ENCODE data around the gene FBP2. TPM values are rescaled to one million over a fixed set of nuclear protein-coding genes. Genes with fewer than 3 reads are reported as not detected.
"Not testable (repeated sequence)": the region's sequence is repeated elsewhere in the genome, so short reads cannot be mapped to it uniquely, and the experiment has no call there.

Gene FBP2
- total RNA-seq, 2 donors from 2014 or later: 2.0 TPM; not detected in 1

- Histone ChIP-seq H3K4me1 (replicated peaks) (no peaks in the 10 kb centered on the region), H3K4me3 (no peak overlapping the region), H3K27me3 (replicated peaks; ENCODE audit: insufficient read depth) (no peaks in the 10 kb centered on the region), H3K36me3 (no peaks in the 10 kb centered on the region), H3K27ac (no peak overlapping the region), H3K9me3 (no peaks in the 10 kb centered on the region)
- DNase-seq (ENCODE audit: low spot score): no peak
- TF ChIP-seq CTCF (IDR thresholded peaks at IDR 0.05) (no peak), POLR2A (IDR thresholded peaks at IDR 0.05) (no peak), POLR2AphosphoS5 (IDR thresholded peaks at IDR 0.05) (no peak)
- intact Hi-C loops (cut with DNase I): no loop called here
- 96% methylated on average over 29 of the region's 29 CpGs for WGBS
These were observed 40.3 kb downstream of the FBP2 start for GRCh38 chr9:94553029-94553938.

- H3K4me1 ChIP-seq (replicated peaks): no peaks in the 10 kb centered on the region
- DNase-seq (ENCODE audit: low spot score): no peak
- H3K36me3 ChIP-seq: no peaks in the 10 kb centered on the region
- 50% methylated on average over 1 of the region's 1 CpG for WGBS
- H3K9me3 ChIP-seq: no peaks in the 10 kb centered on the region
- TF ChIP-seq POLR2A (IDR thresholded peaks at IDR 0.05) (no peak), CTCF (IDR thresholded peaks at IDR 0.05) (no peak), POLR2AphosphoS5 (IDR thresholded peaks at IDR 0.05) (no peak)
- no peaks in the 10 kb centered on the region for H3K27me3 ChIP-seq (replicated peaks; ENCODE audit: insufficient read depth)
- H3K4me3 ChIP-seq: no peak overlapping the region
- H3K27ac ChIP-seq: no peak overlapping the region
- intact Hi-C loops (cut with DNase I): no loop called here
These were observed 47.7 kb downstream of the FBP2 start for GRCh38 chr9:94545940-94546339.

DNA sequence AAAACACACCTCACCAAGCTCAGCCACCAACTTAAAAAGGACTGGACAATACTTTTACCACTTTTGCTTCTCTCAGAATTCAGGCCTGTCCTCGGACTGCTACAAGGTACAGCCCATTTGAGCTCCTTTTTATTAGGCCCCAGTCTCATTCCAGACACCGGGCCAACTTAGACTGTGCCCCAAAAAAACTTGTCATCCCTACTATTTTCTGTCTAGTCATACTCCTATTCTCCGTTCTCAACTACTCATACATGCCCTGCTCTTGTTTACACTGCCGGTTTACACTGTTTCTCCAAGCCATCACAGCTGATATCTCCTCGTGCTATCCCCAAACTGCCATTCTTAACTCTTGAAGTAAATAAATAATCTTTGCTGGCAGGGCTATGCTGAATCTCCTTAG lies 49.3 kb downstream of the FBP2 start:
- not testable (repeated sequence) for H3K27ac ChIP-seq, H3K36me3 ChIP-seq
- WGBS: 57% methylated on average over 4 of the region's 5 CpGs

DNA sequence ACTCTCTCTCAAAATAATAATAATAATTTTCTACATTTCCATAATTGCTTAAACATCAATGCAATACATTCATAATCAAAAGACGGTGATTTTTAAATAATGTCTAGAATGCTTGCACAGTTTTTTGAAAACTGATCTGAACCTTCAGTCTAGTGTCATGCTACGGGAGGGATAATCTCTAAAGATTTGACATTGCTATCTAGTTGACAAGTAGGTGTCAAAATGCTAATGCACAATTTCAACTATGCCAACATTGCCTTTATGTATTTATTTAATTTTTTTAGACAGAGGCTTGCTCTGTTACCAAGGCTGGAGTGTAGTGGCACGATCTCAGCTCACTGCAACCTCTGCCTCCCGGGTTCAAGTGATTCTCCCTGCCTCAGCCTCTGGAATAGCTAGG lies 54.7 kb downstream of the FBP2 start:
- Histone ChIP-seq H3K27me3 (replicated peaks; ENCODE audit: insufficient read depth) (no peaks in the 10 kb centered on the region), H3K9me3 (no peaks in the 10 kb centered on the region)
- WGBS: 92% methylated on average over 4 of the region's 4 CpGs

More for the DNA sequence above, 49.3 kb downstream of the FBP2 start:
- H3K4me3 ChIP-seq; intact Hi-C loops (cut with DNase I); H3K4me1 ChIP-seq (replicated peaks); H3K9me3 ChIP-seq; DNase-seq (ENCODE audit: low spot score); H3K27me3 ChIP-seq (replicated peaks; ENCODE audit: insufficient read depth): not testable (repeated sequence)

GRCh38 chr9:94534901-94535300 lies 58.7 kb downstream of the FBP2 start:
- WGBS: 79% methylated on average over 4 of the region's 4 CpGs
- Histone ChIP-seq H3K9me3 (no peaks in the 10 kb centered on the region), H3K27ac (no peak overlapping the region), H3K4me1 (replicated peaks) (no peaks in the 10 kb centered on the region), H3K36me3 (no peaks in the 10 kb centered on the region), H3K27me3 (replicated peaks; ENCODE audit: insufficient read depth) (no peaks in the 10 kb centered on the region), H3K4me3 (no peak overlapping the region)
- DNase-seq (ENCODE audit: low spot score): no peak
- intact Hi-C loops (cut with DNase I): no loop called here
- TF ChIP-seq CTCF (IDR thresholded peaks at IDR 0.05) (no peak), POLR2A (IDR thresholded peaks at IDR 0.05) (no peak)

More for the DNA sequence above, 54.7 kb downstream of the FBP2 start:
- intact Hi-C loops (cut with DNase I): no loop called here
- DNase-seq (ENCODE audit: low spot score): no peak
- no peaks in the 10 kb centered on the region for H3K4me1 ChIP-seq (replicated peaks)
- no peaks in the 10 kb centered on the region for H3K36me3 ChIP-seq
- no peak overlapping the region for H3K27ac ChIP-seq
- TF ChIP-seq CTCF (IDR thresholded peaks at IDR 0.05): no peak
- no peak for TF ChIP-seq POLR2AphosphoS5 (IDR thresholded peaks at IDR 0.05)
- no peak for TF ChIP-seq POLR2A (IDR thresholded peaks at IDR 0.05)
- H3K4me3 ChIP-seq: no peak overlapping the region
